Stimulated activated CD8-positive, alpha-beta memory T cell treated with anti-CD3 and anti-CD28 coated beads, Interleukin-4, amount 100 ng/mL, for 1 hour (primary cell): ENCODE results near the gene SUMF1.
"Not testable (repeated sequence)": the region's sequence is repeated elsewhere in the genome, so short reads cannot be mapped to it uniquely, and the experiment has no call there.

ENCODE experiments used
- DNase-seq, 2 donors: peaks; one replicate each; pipeline ENCODE4 v3.0.0-alpha.2; 2020; ENCODE audit warnings: low read depth in 2 of 2, low spot score in 1 of 2

SUMF1 gene

DNA sequence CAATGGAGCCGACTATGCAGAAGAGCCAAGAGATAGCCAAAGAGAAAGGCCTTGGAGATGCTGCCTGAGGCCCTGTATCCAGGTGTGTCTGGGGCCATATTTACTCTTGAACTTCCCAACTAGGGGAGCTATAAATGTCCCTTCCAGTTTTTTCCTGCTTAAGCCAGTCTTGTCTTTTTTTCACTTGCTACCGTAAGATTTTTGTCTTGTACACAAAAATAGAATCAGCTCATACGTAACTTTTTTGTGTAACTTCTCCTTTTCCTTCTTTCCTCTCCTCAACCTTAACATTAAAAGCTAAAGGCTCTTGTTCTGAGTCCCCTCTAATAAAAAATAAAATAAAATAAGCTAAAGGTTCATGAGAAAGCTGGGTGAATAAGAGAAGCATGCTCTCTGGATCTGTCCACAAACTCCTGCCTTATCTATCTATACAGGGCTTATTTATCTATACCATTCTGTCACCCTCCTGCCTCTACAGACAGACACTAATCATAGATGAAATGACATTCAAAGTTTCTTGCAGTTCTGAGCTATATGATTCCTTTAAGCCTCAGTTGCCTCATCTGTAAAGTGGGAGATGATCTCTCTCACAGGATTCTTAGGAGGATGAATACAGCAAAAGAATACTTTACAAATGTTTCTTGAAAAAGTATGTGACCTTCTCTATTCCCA, 4.6 kb downstream of the SUMF1 start:
- no peak for DNase-seq

- no peak for DNase-seq
Measured at GRCh38 chr3:4461468-4462090, 5.5 kb downstream of the SUMF1 start.

GRCh38 chr3:4460334-4460733, 6.7 kb downstream of the SUMF1 start:
- DNase-seq: no peak

GRCh38 chr3:4458961-4459360, 8.1 kb downstream of the SUMF1 start:
- no peak for DNase-seq

GRCh38 chr3:4456780-4457179, 10.3 kb downstream of the SUMF1 start:
- not testable (repeated sequence) for DNase-seq

DNA sequence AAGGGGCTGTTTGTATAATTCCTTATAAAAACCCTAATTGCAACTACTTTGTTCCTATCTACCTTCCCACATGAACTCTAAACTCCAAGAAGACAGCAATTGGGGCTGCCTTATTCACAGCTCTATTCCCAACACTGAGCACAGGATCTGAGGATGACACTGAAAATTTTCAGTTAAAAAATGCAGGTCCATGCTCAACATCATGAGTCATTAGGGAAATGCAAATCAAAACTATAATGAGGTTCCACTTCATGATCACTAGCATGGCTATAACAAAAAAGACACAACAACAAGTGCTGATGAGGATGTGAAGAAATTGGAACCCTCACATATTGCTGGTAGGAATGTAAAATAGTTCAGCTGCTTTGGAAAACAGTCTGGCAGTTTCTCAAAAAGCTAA, 12.9 kb downstream of the SUMF1 start:
- no peak for DNase-seq

DNA sequence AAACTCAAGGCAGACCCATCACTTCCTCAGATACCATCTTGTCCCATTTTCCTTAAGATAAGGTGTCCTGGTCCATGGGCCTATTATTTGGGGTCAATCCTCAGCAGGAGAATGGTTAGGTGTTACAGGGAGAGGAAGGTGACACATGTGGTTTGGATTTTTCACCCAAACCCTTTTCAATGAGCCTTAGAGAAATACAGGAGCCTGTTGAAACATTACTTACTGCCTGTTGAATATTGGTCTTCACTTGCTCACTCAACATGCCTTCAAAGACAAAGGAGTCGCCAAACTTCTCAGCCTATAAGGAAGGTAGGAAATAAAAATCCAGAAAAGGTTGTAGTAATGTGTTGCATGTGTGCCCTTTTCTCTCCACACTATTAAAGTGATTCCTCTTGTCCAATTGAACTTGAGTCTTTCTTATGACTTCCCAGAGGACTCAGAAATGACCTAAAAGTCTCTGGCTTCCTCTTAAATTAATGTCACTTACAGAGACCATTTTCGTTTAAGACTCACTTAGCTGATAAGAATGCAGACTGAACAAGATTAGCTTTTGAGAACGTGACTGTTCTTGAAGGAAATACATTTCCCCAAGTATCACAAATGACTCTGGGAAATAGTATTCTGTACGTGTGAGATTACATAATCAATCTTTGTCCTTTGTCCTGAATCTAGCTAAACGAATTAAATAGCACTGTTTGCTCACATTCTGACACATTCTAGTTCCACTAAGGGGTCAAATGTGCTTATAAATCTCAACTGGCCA, 17.8 kb downstream of the SUMF1 start:
- no peak for DNase-seq

DNA sequence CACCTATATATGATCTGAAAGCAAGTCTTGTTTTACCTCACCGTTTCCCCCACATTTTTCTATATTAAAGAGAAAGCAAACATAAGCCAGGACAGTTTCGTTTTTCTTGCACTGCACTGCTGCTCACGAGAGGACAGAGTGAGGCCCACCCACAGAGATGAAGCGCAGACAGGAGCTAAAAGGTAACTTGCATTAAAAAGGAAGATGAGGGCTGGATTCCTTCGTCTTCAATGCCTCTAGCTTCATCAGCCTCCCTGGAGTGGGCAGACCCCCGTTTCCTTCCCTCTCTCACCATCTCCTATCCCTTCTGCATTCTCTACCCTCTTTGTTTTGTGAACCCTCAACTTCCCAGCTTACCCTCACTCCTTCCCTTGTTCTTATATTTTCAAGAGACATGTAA, 18.9 kb downstream of the SUMF1 start:
- no peak for DNase-seq

GRCh38 chr3:4447295-4447999, 19.6 kb downstream of the SUMF1 start:
- no peak for DNase-seq

GRCh38 chr3:4440951-4441350, 26.1 kb downstream of the SUMF1 start:
- DNase-seq: no peak

DNA sequence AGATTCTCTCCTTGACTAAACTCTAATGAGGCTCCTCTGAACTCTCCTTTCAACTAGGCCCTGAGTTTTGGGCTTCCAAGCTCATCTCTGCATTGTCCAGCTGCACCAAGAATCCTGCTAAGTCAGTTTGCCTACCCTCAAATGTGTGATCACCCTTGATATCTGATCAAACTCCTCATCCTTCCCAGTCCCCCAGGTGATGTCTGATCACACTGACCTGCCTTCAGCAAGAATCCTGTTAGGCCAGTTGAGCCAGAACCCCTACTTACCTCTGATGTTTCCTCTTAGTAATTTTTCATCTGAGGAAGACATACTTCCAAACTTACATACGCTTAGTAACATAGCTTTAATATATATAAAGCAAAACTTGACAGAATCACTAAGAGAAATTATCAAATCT, 28.8 kb downstream of the SUMF1 start:
- DNase-seq: no peak

DNA sequence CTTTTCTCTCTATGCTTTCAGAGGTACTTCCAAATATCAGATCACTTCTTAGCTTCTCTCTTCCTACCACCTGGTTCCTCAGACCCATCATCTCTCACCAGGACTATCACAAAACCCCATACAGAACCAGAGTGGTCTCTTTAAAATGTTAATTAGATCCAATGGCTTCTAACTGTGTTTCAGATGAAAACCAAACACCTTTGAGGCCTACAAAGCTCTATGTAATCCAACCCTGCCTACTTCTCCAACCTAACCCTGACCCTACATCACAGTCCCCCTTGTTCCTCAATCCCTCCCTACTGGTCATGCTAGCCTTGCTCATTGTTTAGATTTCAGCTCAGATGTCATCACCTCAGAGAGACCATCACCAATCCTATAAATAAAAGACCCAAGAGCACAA, 34.8 kb downstream of the SUMF1 start:
- DNase-seq: no peak

DNA sequence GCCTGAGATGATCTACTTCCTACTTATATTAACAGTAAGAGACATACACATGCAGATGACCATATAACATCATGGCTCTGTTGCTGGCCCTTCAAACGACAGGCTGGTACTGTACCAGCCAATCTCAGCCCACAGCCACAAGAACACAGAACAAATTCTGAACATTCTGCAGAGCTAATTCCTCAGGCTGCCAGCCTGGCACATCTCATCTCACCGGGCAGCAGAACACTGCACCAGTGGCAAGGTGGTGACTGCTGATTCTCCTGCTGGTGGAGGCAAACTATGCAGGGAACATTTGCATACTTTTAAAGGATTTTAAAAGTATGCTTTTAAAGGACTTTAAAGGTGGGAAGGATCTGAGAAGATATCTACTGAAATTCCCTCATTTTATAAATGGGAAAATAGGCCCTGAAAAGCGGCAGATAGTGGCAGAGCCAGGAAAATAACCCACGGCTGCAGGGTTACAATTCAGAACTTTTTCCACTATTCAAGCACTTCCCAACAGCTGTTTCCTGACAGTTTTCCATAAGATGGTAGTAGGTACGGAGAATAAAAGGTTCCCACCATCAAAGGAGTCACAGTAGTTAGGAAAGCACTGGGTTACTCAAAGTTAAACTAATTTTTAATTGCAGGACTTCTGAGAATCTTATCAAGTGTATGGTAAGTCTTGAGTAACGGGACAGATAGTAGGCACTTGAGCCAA, 37.3 kb downstream of the SUMF1 start:
- no peak for DNase-seq

- DNase-seq: no peak
Measured at GRCh38 chr3:4426782-4427344, 40.2 kb downstream of the SUMF1 start.

DNA sequence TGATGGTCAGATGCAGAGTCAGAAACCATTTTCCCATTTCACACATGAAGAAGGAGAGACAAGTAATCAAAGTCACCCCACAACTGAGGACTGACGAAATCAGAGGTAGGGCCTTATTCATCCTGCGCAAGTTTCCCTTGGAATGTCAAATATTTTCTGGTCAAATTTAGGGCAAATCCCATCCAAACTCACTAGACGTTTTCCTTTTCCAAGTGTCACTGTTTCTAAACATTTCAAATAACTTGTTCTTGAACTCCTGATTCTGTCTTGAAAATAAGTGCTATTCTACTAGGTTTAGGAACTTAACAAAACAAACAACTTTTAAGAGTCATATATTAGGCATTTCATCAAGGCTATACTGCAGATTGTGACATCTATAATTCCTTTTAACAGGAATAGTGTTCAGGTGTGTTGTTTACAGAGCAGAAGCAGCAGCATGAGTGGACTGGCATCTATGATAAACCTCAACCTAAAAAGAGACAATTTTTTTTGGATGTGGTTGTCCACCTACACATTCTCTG, 40.7 kb downstream of the SUMF1 start:
- DNase-seq: no peak

DNA sequence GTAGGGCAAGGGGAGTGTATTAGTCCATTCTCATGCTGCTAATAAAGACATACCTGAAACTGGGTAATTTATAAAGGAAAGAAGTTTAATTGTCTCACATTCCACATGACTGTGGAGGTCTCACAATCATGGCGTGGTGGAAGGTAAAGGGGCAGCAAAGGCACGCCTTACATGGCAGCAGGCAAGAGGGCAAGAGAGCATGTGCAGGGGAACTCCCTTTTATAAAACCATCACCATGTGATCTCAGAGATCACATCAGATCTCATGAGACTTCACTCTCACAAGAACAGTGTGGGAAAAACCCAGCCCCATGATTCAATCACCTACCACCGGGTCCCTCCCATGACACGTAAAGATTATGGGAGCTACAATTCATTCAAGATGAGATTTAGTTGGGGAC, 41.4 kb downstream of the SUMF1 start:
- DNase-seq: no peak

DNA sequence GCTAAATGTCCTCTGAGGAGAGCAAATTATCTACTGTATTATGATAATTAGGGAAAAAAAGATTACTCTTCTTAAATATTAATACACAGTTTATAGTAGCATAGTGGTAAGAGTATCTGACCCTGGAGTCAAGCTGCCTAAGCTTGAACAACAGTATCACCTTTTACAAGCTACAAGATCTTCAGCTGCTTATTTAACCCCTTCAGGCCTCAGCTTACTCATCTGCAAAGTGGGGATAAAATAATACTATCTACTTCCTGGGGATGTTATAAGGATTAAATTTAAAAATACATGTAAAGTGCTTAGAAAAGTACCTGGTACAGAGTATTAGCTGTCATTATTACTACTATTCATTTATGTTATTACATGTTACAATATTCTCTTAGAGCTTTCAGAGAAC, 42.0 kb downstream of the SUMF1 start:
- DNase-seq: no peak

- DNase-seq: no peak
Measured at GRCh38 chr3:4421121-4421520, 45.9 kb downstream of the SUMF1 start.

GRCh38 chr3:4419920-4420319, 47.1 kb downstream of the SUMF1 start:
- DNase-seq: no peak

DNA sequence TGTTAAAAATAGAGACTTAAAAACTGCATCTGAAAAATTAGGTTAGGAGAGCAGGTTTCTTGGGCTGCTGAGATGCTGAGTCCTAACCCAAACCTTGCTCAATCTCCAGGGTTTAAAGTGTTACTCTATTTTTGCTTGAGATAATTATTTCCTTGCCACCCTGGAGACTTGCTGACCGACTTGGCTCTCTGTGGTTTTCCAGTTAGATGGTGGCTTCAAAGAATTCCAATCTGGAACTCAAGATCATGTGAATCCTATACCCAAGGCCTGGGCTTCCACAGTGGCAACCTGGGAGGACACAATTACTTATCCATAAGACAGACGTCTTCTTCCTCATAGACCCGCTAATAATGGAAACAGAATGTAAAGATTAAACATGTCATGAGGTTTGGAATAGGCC, 47.7 kb downstream of the SUMF1 start:
- no peak for DNase-seq

DNA sequence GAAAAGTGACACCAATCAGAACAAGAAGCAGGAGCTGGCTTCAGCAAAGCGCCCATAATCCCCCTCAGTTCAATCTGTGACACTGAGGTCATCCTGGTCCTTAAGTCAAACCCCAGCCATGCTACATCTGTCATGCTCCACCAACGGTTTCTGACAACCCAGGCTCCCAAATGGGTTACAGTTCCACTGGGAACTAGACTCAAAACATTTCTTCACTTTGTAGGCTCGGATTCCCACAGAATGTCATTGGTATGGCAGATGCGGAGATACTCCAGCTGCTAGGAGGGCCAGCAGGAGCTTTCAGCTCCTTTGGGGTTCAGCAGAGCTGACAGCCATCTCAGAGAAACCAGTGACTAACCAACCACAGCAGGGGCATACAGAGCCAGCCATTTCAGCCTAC, 48.9 kb downstream of the SUMF1 start:
- no peak for DNase-seq
